ENCODE data around the gene SLC39A9.

- TF ChIP-seq CTCF (IDR thresholded peaks at IDR 0.05 in 2 of 3, conservative IDR thresholded peaks at IDR 0.05 in 1 of 3; ENCODE audit: control insufficient read depth in 2 of 3, extremely low read depth in 1 of 3, insufficient read depth in 1 of 3, low read depth in 3 of 3, low read length in 3 of 3) (no peak), BHLHE40 (IDR thresholded peaks at IDR 0.05; ENCODE audit: borderline replicate concordance in 1 of 2, low read depth in 2 of 2, low read length in 1 of 2) (no peak), POLR2AphosphoS2 (IDR thresholded peaks at IDR 0.05; ENCODE audit: low read depth, low read length) (no peak), GATAD2B (conservative IDR thresholded peaks at IDR 0.05; ENCODE audit: low read depth) (no peak; the same call in 1 of the 2 replicates), TBL1XR1 (IDR thresholded peaks at IDR 0.05; ENCODE audit: low read depth, low read length) (no peak), SRF (IDR thresholded peaks at IDR 0.05; ENCODE audit: low read depth in 2 of 2, low read length in 2 of 2) (no peak)
Measured at GRCh38 chr14:69355607-69356281, 42.7 kb upstream of the SLC39A9 start.
